T-helper 2 cell (primary cell): Measurements from ENCODE around the gene DOK7.
"Not testable (repeated sequence)": the region's sequence is repeated elsewhere in the genome, so short reads cannot be mapped to it uniquely, and the experiment has no call there.

Source experiments
- DNase-seq, 5 experiments: peaks; one replicate each; pipeline versions ENCODE4 v3.0.0 to v3.0.0-alpha.2; 2012 to 2022

The DOK7 gene

GRCh38 chr4:3442959-3443749, 20.0 kb upstream of the DOK7 start:
- DNase-seq = peak; percentile 26 to 67 (median 51)

- DNase-seq = no peak
These were observed 19.3 kb upstream of the DOK7 start for GRCh38 chr4:3443750-3444309.

GRCh38 chr4:3444351-3445110, 18.6 kb upstream of the DOK7 start:
- DNase-seq = no peak

- no peak for DNase-seq
These were observed 17.8 kb upstream of the DOK7 start for GRCh38 chr4:3445111-3445820.

- DNase-seq = no peak
These were observed 17.1 kb upstream of the DOK7 start for GRCh38 chr4:3445829-3446545.

- no peak for DNase-seq
These were observed 16.3 kb upstream of the DOK7 start for GRCh38 chr4:3446631-3447320.

GRCh38 chr4:3447431-3448395, 15.4 kb upstream of the DOK7 start:
- no peak for DNase-seq

GRCh38 chr4:3449047-3449573, 14.0 kb upstream of the DOK7 start:
- DNase-seq = no peak

GRCh38 chr4:3449574-3450534, 13.3 kb upstream of the DOK7 start:
- DNase-seq = no peak

GRCh38 chr4:3450643-3451042, 12.5 kb upstream of the DOK7 start:
- DNase-seq = no peak

GRCh38 chr4:3451956-3452355, 11.2 kb upstream of the DOK7 start:
- no peak for DNase-seq

GRCh38 chr4:3452376-3452775, 10.7 kb upstream of the DOK7 start:
- DNase-seq = no peak

GRCh38 chr4:3455596-3455995, 7.5 kb upstream of the DOK7 start:
- not testable (repeated sequence) for DNase-seq

- DNase-seq = no peak
These were observed 4.7 kb upstream of the DOK7 start for GRCh38 chr4:3458371-3458770.

GRCh38 chr4:3459156-3459555, 4.0 kb upstream of the DOK7 start:
- DNase-seq = not testable (repeated sequence)

- DNase-seq = no peak
These were observed 2.2 kb upstream of the DOK7 start for GRCh38 chr4:3460926-3461325.

- DNase-seq = no peak
These were observed 1.4 kb upstream of the DOK7 start for GRCh38 chr4:3461515-3462291.

GRCh38 chr4:3462321-3462789, 751 bp upstream of the DOK7 start:
- DNase-seq = no peak
